Measurements from ENCODE around the gene CLASP1.

GRCh38 chr2:121575800-121576199 lies 73.5 kb downstream of the CLASP1 start:
- TF ChIP-seq CTCF (IDR thresholded peaks at IDR 0.05) (no peak), EP300 (IDR thresholded peaks at IDR 0.05) (no peak), POLR2AphosphoS5 (IDR thresholded peaks at IDR 0.05) (no peak)

Data from sigmoid colon (tissue), 4 donors.